Neuronal stem cell (in vitro differentiated cells): ENCODE results near the gene DUSP3.
"Not testable (repeated sequence)": the region's sequence is repeated elsewhere in the genome, so short reads cannot be mapped to it uniquely, and the experiment has no call there.

Experiments
- DNase-seq: peaks from one replicate; pipeline ENCODE4 v3.0.0-alpha.2; 2013; ENCODE audit warnings: low spot score
- H2AFZ ChIP-seq: one replicate; pipeline ENCODE4 v1.6.1; 2013; ENCODE audit warnings: mild to moderate bottlenecking, low read length, inconsistent platforms
- H2AK5ac ChIP-seq: 2 replicates; pipeline ENCODE4 v1.6.1; 2013; ENCODE audit warnings: low read depth, mild to moderate bottlenecking, inconsistent platforms, low read length, moderate library complexity, mixed read lengths
- H2BK120ac ChIP-seq: 2 replicates; pipeline ENCODE4 v1.6.1; 2013; ENCODE audit warnings: low read depth, mild to moderate bottlenecking, inconsistent platforms, low read length, moderate library complexity, mixed read lengths
- H2BK12ac ChIP-seq: one replicate; pipeline ENCODE4 v1.6.1; 2013; ENCODE audit warnings: low read length, inconsistent platforms
- H2BK15ac ChIP-seq: 2 replicates; pipeline ENCODE4 v1.6.1; 2013; ENCODE audit warnings: mild to moderate bottlenecking, low read length, inconsistent platforms, mixed read lengths
- H2BK5ac ChIP-seq: one replicate; pipeline ENCODE4 v1.6.1; 2013; ENCODE audit warnings: inconsistent platforms, mild to moderate bottlenecking, low read length, moderate library complexity
- H3K14ac ChIP-seq: one replicate; pipeline ENCODE4 v1.6.1; 2013; ENCODE audit warnings: low read length, inconsistent platforms
- H3K18ac ChIP-seq: 2 replicates; pipeline ENCODE4 v1.6.1; 2013; ENCODE audit warnings: low read length, inconsistent platforms
- H3K23ac ChIP-seq: 2 replicates; pipeline ENCODE4 v1.6.1; 2013; ENCODE audit warnings: low read depth, mild to moderate bottlenecking, mixed read lengths, low read length, inconsistent platforms; ENCODE audit not compliant: poor library complexity
- H3K27ac ChIP-seq: replicated peaks from 3 replicates; pipeline ENCODE4 v1.5.1; 2013; ENCODE audit warnings: low read length, inconsistent platforms
- H3K27me3 ChIP-seq, 3 experiments: 2 replicates each; pipeline ENCODE4 v1.6.1; 2013; ENCODE audit warnings: low read length in 3 of 3, mild to moderate bottlenecking in 2 of 3, inconsistent platforms in 1 of 3, low read depth in 1 of 3, mixed read lengths in 1 of 3, moderate library complexity in 1 of 3; ENCODE audit not compliant: control insufficient read depth in 3 of 3, insufficient read depth in 3 of 3
- H3K36me3 ChIP-seq, 2 donors: replicated peaks in 1 of 2; 2 replicates each; pipeline ENCODE4 v1.6.1; 2013; ENCODE audit warnings: low read length in 2 of 2; ENCODE audit not compliant: control insufficient read depth in 2 of 2, insufficient read depth in 2 of 2
- H3K4ac ChIP-seq: 2 replicates; pipeline ENCODE4 v1.6.1; 2013; ENCODE audit warnings: inconsistent platforms, mild to moderate bottlenecking, low read length, moderate library complexity
- H3K4me1 ChIP-seq, 2 donors: 1 replicate in 1 of 2; 2 replicates in 1 of 2; pipeline ENCODE4 v1.6.1; 2013; ENCODE audit warnings: low read length in 2 of 2, low read depth in 1 of 2; ENCODE audit not compliant: control insufficient read depth in 2 of 2, insufficient read depth in 1 of 2
- H3K4me2 ChIP-seq: one replicate; pipeline ENCODE4 v1.6.1; 2013; ENCODE audit warnings: mild to moderate bottlenecking, low read length, inconsistent platforms; ENCODE audit not compliant: insufficient read depth, poor library complexity, severe bottlenecking
- H3K4me3 ChIP-seq, 2 donors: 2 replicates each; pipeline ENCODE4 v1.5.1; 2013; ENCODE audit warnings: low read length in 2 of 2, mild to moderate bottlenecking in 2 of 2, inconsistent platforms in 1 of 2, moderate library complexity in 1 of 2
- H3K79me1 ChIP-seq: one replicate; pipeline ENCODE4 v1.6.1; 2013; ENCODE audit warnings: low read depth, mild to moderate bottlenecking, inconsistent platforms, low read length, moderate library complexity
- H3K9ac ChIP-seq: one replicate; pipeline ENCODE4 v1.6.1; 2013; ENCODE audit warnings: mild to moderate bottlenecking, low read depth, low read length, inconsistent platforms; ENCODE audit not compliant: poor library complexity
- H3K9me3 ChIP-seq, 2 donors: replicated peaks in 1 of 2; 2 replicates each; pipeline versions ENCODE3 to v1.6.1; 2013; ENCODE audit warnings: low read length in 2 of 2, mild to moderate bottlenecking in 2 of 2, inconsistent platforms in 1 of 2, low read depth in 1 of 2, mixed read lengths in 1 of 2, moderate library complexity in 1 of 2; ENCODE audit not compliant: control insufficient read depth in 2 of 2, insufficient read depth in 1 of 2
- H4K8ac ChIP-seq: one replicate; pipeline ENCODE4 v1.6.1; 2013; ENCODE audit warnings: low read depth, mild to moderate bottlenecking, inconsistent platforms, low read length, moderate library complexity
- H4K91ac ChIP-seq: one replicate; pipeline ENCODE4 v1.6.1; 2013; ENCODE audit warnings: low read length, low read depth, mild to moderate bottlenecking, inconsistent platforms; ENCODE audit not compliant: poor library complexity
- WGBS, 2 donors: extraction: QIAGEN DNeasy Blood & Tissue Kit; methylation state at CpG; one replicate each; pipeline ENCODE4 v1.1.7; 2013; ENCODE audit warnings: missing lambda C conversion rate in 2 of 2, mixed read lengths in 1 of 2; ENCODE audit not compliant: insufficient read length in 2 of 2, insufficient replicate concordance in 1 of 2; ENCODE audit errors: extremely low coverage in 2 of 2; 5-methylcytosine and 5-hydroxymethylcytosine counted together

DUSP3 gene

GRCh38 chr17:43792668-43793067, 13.9 kb upstream of the DUSP3 start:
- not testable (repeated sequence) for H2BK15ac ChIP-seq, H3K9me3 ChIP-seq, DNase-seq, H4K91ac ChIP-seq, H3K4me1 ChIP-seq, H2AK5ac ChIP-seq, H3K27me3 ChIP-seq, H3K4ac ChIP-seq, H3K14ac ChIP-seq, H3K18ac ChIP-seq, H3K4me2 ChIP-seq, H2BK12ac ChIP-seq, H3K23ac ChIP-seq, H2AFZ ChIP-seq, H3K79me1 ChIP-seq, H3K4me3 ChIP-seq, H4K8ac ChIP-seq, H2BK120ac ChIP-seq, H3K27ac ChIP-seq, H3K9ac ChIP-seq, H3K36me3 ChIP-seq, H2BK5ac ChIP-seq
- WGBS, 2 donors, result no CpG with 5 or more reads among the region's 4 CpGs

DNA sequence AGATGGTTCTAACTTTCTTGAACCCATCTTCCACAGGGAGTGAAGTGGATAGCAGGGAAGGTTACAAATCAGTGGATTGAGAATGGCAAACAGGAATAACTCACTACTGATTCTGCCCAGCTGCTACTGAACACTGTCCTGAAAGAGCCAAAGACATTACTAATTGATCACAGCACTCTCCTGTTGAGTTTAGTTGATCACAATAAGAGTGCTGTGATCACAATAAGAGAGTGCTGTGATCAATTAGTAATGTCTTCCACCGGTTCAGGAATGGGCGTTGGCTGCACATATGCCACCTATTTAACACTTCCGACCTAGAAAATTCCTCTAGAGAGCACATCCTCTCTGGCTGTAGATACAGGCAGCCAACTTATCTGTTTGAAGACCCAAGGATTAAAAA, 12.8 kb upstream of the DUSP3 start:
- Histone ChIP-seq H2AK5ac (no peak overlapping the region), H3K9ac (no peak overlapping the region), H3K27ac (no peak overlapping the region), H4K91ac (no peak overlapping the region), H3K36me3 (no peaks in the 10 kb centered on the region), H3K18ac (no peak overlapping the region), H2BK5ac (no peak overlapping the region), H3K4me2 (no peak overlapping the region), H2BK15ac (no peak overlapping the region), H3K23ac (no peak overlapping the region), H3K14ac (no peak overlapping the region), H3K27me3 (no peaks in the 10 kb centered on the region), H2AFZ (peak overlapping the region; percentile 83), H3K4me3 (peak overlapping the region in 1 of 2 donors; percentile 38), H3K4ac (no peak overlapping the region), H4K8ac (no peak overlapping the region), H3K9me3 (peaks cover 0 to 2% of the 10 kb centered on the region in 2 donors), H3K79me1 (no peaks in the 10 kb centered on the region), H2BK120ac (no peak overlapping the region), H3K4me1 (no peaks in the 10 kb centered on the region), H2BK12ac (no peak overlapping the region)
- no CpG with 5 or more reads among the region's 3 CpGs for WGBS, 2 donors
- no peak for DNase-seq

DNA sequence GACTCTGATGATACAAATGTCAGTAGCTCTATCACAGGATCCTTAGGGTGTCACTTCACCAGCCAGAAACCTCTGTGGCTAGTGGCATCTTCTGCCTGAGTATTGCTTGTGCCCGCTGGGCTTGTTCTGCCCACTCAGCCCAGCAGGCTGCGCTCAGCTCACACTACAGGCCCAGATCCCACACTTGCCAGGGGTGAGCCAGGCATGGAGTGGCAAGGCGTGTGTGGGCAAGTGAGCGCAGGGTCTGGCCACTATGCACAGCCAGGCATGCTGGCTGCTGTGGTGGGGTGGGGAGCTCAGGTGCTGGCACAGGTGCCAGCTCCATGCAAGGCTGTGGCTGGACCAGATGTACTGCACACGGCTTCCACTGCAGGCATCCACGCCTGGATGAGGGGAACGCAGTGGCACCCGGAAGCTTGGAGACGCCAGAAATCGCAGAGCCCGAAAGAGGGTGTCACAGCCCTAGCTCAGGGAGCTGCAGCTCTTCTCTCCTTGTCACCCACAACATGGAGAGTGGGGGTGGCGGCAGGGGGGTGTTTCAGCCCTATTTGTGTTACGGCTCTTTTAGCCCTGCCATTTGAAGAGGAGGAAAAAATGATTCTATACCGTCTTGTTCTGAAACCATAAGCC, 11.6 kb upstream of the DUSP3 start:
- Histone ChIP-seq H2BK15ac (no peak overlapping the region), H2AFZ (no peak overlapping the region), H4K91ac (no peak overlapping the region), H3K27ac (no peak overlapping the region), H3K4me2 (no peak overlapping the region), H2AK5ac (no peak overlapping the region), H3K9ac (no peak overlapping the region), H3K23ac (peak overlapping the region; percentile 39), H3K4me3 (peak overlapping the region in 1 of 2 donors; percentile 15), H3K18ac (peak overlapping the region; percentile 66), H3K14ac (peak overlapping the region; percentile 23), H2BK120ac (peak overlapping the region; percentile 63), H3K36me3 (no peaks in the 10 kb centered on the region), H2BK5ac (no peak overlapping the region), H3K9me3 (peaks cover 0 to 2% of the 10 kb centered on the region in 2 donors), H3K27me3 (no peaks in the 10 kb centered on the region), H2BK12ac (peak overlapping the region; percentile 78), H3K4me1 (no peaks in the 10 kb centered on the region), H3K4ac (no peak overlapping the region), H4K8ac (no peak overlapping the region), H3K79me1 (no peaks in the 10 kb centered on the region)
- DNase-seq, result no peak
- no CpG with 5 or more reads among the region's 14 CpGs for WGBS, 2 donors

DNA sequence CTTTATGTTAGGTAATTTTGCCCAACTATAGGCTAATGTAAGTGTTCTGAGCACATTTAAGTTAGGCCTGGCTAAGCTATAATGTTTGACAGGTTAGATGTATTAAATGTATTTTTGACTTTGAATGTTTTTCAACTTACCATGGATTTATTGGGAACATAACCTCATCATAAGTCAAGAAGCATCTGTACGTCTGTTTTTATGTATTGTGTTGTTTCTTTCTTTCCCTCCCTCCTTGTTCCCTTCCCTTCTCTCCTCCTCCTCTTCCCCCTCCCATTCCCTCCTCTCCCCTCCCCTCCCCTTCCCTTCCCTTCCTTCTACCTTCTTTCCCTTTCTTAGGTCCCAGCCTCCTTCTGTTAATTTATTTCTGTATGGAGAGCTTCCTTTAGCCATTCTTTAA, 10.7 kb upstream of the DUSP3 start:
- Histone ChIP-seq H3K36me3 (no peaks in the 10 kb centered on the region), H4K8ac (no peak overlapping the region), H2BK12ac (no peak overlapping the region), H3K27me3 (peaks cover 0 to under 1% (median 0%) of the 10 kb centered on the region in 3 experiments), H3K4me1 (no peaks in the 10 kb centered on the region), H3K23ac (no peak overlapping the region), H2AFZ (no peak overlapping the region), H2AK5ac (no peak overlapping the region), H3K4me2 (no peak overlapping the region), H3K9ac (no peak overlapping the region), H2BK15ac (no peak overlapping the region), H4K91ac (no peak overlapping the region), H3K4ac (no peak overlapping the region), H3K4me3 (no peak overlapping the region), H3K9me3 (peaks cover 0 to 2% of the 10 kb centered on the region in 2 donors), H3K18ac (no peak overlapping the region), H3K14ac (no peak overlapping the region), H2BK5ac (no peak overlapping the region), H3K79me1 (no peaks in the 10 kb centered on the region), H2BK120ac (no peak overlapping the region), H3K27ac (no peak overlapping the region)
- no peak for DNase-seq
- no CpG with 5 or more reads among the region's 1 CpG for WGBS, 2 donors
